SU-DHL-6 (cell line): ENCODE measurements around the gene SF3B4.

Source experiments
- H2AFZ ChIP-seq: fragments of 200-600 bp; sonication (generic); 2 replicates; pipeline ENCODE4 v1.6.1; 2014; ENCODE audit warnings: low read depth, mild to moderate bottlenecking, moderate library complexity, mixed read lengths, antibody characterized with exemption, low read length; ENCODE audit not compliant: severe bottlenecking
- H3F3A ChIP-seq: fragments of 200-600 bp; shearing (Covaris generic); 2 replicates; pipeline ENCODE4 v1.6.0; 2016; ENCODE audit warnings: antibody characterized with exemption, mild to moderate bottlenecking; ENCODE audit not compliant: insufficient read depth
- H3K27ac ChIP-seq: fragments of 200-600 bp; sonication (generic); 2 replicates; pipeline ENCODE4 v1.5.1; 2016; ENCODE audit warnings: low read depth, mild to moderate bottlenecking, low read length, moderate library complexity, mixed read lengths
- H3K27me3 ChIP-seq: fragments of 200-600 bp; sonication (generic), shearing (Covaris generic); 2 replicates; pipeline ENCODE4 v1.6.0; 2014; ENCODE audit warnings: mild to moderate bottlenecking, low read length
- H3K36me3 ChIP-seq: fragments of 200-600 bp; sonication (generic); 2 replicates; pipeline ENCODE4 v1.6.1; 2014; ENCODE audit warnings: mild to moderate bottlenecking, low read length, mixed read lengths
- H3K4me2 ChIP-seq: fragments of 300-600, 200-600 bp; shearing (Covaris generic), sonication (generic); 2 replicates; pipeline ENCODE4 v1.6.0; 2014; ENCODE audit warnings: low read length, low read depth, mild to moderate bottlenecking; ENCODE audit not compliant: poor library complexity, severe bottlenecking
- H3K4me3 ChIP-seq: fragments of 200-600 bp; sonication (generic); 2 replicates; pipeline ENCODE4 v1.5.1; 2014; ENCODE audit warnings: antibody characterized with exemption, low read length, mild to moderate bottlenecking, mixed read lengths; ENCODE audit not compliant: insufficient read depth, poor library complexity, severe bottlenecking
- H3K79me2 ChIP-seq: fragments of 200-600 bp; sonication (generic); 2 replicates; pipeline ENCODE4 v1.6.1; 2014; ENCODE audit warnings: mild to moderate bottlenecking, low read length, moderate library complexity; ENCODE audit not compliant: insufficient read depth
- H3K9ac ChIP-seq: fragments of 200-600 bp; sonication (generic); 2 replicates; pipeline ENCODE4 v1.7.0; 2014; ENCODE audit warnings: mild to moderate bottlenecking, low read length
- H3K9me2 ChIP-seq: fragments of 200-600 bp; sonication (generic); replicated peaks from 2 replicates; pipeline ENCODE4 v1.6.1; 2014; ENCODE audit warnings: low read length; ENCODE audit not compliant: insufficient read depth
- H3K9me3 ChIP-seq: fragments of 200-600 bp; sonication (generic); 2 replicates; pipeline ENCODE4 v1.6.1; 2014; ENCODE audit warnings: low read length, mixed read lengths; ENCODE audit not compliant: insufficient read depth
- H4K20me1 ChIP-seq: fragments of 200-600 bp; sonication (generic); 2 replicates; pipeline ENCODE4 v1.6.1; 2014; ENCODE audit warnings: low read depth, mild to moderate bottlenecking, antibody characterized with exemption, low read length, moderate library complexity, mixed read lengths
- EZH2phosphoT487 ChIP-seq: fragments of 200-600 bp; sonication (generic), shearing (Covaris generic); conservative IDR thresholded peaks from 2 replicates; pipeline ENCODE4 v1.6.1; 2018; ENCODE audit warnings: mild to moderate bottlenecking, antibody characterized with exemption, low read length, moderate library complexity, mixed read lengths
- TF ChIP-seq, protein P1 (sequence below): fragments of 200-600 bp; sonication (generic); IDR thresholded peaks from one replicate; pipeline ENCODE4 v1.5.1; 2017; ENCODE audit warnings: antibody characterized with exemption, mild to moderate bottlenecking, low read length, moderate library complexity; ENCODE audit not compliant: insufficient read depth, poor library complexity, severe bottlenecking

The SF3B4 gene

DNA sequence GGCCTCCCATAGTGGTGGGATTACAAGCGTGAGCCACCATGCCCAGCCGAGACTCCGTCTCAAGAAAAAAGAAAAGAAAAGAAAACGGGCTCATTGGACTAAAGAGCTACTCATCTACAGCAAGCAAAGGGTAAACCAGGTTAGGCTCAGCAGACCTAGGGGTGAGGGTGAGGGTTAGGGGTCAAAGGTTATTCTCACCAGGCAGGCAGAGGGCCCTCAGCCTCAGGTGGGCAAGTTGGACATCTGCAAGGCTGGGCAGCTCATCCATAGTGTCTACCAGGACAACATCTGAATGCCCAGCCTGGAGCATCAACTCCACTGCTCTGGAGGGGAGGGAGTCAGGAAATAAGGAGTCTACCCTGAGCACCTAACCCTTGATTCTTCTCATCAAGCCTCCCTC, 5.6 kb upstream of the SF3B4 start:
- H3K9me3 ChIP-seq: no peaks in the 10 kb centered on the region
- no peaks in the 10 kb centered on the region for H4K20me1 ChIP-seq
- H3K27ac ChIP-seq: no peak overlapping the region
- TF ChIP-seq, protein P1, sequence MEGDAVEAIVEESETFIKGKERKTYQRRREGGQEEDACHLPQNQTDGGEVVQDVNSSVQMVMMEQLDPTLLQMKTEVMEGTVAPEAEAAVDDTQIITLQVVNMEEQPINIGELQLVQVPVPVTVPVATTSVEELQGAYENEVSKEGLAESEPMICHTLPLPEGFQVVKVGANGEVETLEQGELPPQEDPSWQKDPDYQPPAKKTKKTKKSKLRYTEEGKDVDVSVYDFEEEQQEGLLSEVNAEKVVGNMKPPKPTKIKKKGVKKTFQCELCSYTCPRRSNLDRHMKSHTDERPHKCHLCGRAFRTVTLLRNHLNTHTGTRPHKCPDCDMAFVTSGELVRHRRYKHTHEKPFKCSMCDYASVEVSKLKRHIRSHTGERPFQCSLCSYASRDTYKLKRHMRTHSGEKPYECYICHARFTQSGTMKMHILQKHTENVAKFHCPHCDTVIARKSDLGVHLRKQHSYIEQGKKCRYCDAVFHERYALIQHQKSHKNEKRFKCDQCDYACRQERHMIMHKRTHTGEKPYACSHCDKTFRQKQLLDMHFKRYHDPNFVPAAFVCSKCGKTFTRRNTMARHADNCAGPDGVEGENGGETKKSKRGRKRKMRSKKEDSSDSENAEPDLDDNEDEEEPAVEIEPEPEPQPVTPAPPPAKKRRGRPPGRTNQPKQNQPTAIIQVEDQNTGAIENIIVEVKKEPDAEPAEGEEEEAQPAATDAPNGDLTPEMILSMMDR: no peak
- no peak for TF ChIP-seq EZH2phosphoT487
- no peak overlapping the region for H3K9ac ChIP-seq
- no peaks in the 10 kb centered on the region for H3K27me3 ChIP-seq
- H3K9me2 ChIP-seq: no peaks in the 10 kb centered on the region
- no peaks in the 10 kb centered on the region for H3K36me3 ChIP-seq
- peaks cover 5% of the 10 kb centered on the region; the same call in 1 of the 2 replicates for H3F3A ChIP-seq
- H2AFZ ChIP-seq: no peak overlapping the region
- H3K79me2 ChIP-seq: no peaks in the 10 kb centered on the region
- no peak overlapping the region for H3K4me2 ChIP-seq
- no peak overlapping the region for H3K4me3 ChIP-seq

DNA sequence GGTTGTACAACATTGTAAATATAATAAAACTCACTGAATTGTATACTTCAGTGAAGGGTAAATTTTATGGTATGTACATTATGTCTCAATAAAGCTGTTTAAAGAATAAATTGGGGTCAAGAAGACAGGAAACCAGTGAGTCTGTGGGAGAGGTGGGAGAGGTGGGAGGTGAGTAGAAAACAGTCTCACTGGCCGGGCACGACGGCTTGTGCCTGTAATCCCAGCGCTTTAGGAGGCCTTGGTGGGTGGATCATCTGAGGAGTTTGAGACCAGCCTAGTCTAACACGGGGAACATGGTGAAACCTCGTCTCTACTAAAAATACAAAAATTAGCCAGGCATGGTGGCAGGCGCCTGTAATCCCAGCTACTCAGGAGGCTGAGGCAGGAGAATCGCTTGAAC, 4.9 kb upstream of the SF3B4 start:
- no peak overlapping the region for H3K4me2 ChIP-seq
- no peak overlapping the region for H2AFZ ChIP-seq
- H3K79me2 ChIP-seq: peaks cover under 1% of the 10 kb centered on the region; the same call in 1 of the 2 replicates

GRCh38 chr1:149931212-149931790, 3.7 kb upstream of the SF3B4 start:
- H3K4me2 ChIP-seq: no peak overlapping the region
- H3K9me3 ChIP-seq: no peaks in the 10 kb centered on the region
- no peak overlapping the region for H3K9ac ChIP-seq
- no peaks in the 10 kb centered on the region for H3K9me2 ChIP-seq
- H3K4me3 ChIP-seq: no peak overlapping the region
- no peaks in the 10 kb centered on the region for H4K20me1 ChIP-seq
- H2AFZ ChIP-seq: no peak overlapping the region
- H3F3A ChIP-seq: peaks cover 5% of the 10 kb centered on the region; the same call in 1 of the 2 replicates
- H3K27ac ChIP-seq: no peak overlapping the region
- TF ChIP-seq EZH2phosphoT487: no peak
- TF ChIP-seq, protein P1: no peak
- H3K36me3 ChIP-seq: peaks cover 2% of the 10 kb centered on the region; the same call in 1 of the 2 replicates
- peaks cover 12% of the 10 kb centered on the region for H3K79me2 ChIP-seq
- no peaks in the 10 kb centered on the region for H3K27me3 ChIP-seq

More for the DNA sequence above, 4.9 kb upstream of the SF3B4 start:
- Histone ChIP-seq H4K20me1 (no peaks in the 10 kb centered on the region), H3K9me2 (no peaks in the 10 kb centered on the region), H3K9me3 (no peaks in the 10 kb centered on the region), H3K27ac (no peak overlapping the region), H3K27me3 (no peaks in the 10 kb centered on the region), H3K4me3 (no peak overlapping the region), H3F3A (peaks cover 5% of the 10 kb centered on the region; the same call in 1 of the 2 replicates), H3K9ac (no peak overlapping the region), H3K36me3 (no peaks in the 10 kb centered on the region)
- TF ChIP-seq EZH2phosphoT487: no peak
- TF ChIP-seq, protein P1: no peak
